GM21737 (cell line): ENCODE measurements around the gene ABCB6.

ENCODE experiments used
- ATAC-seq: cut with Tn5 transposase; IDR thresholded peaks from one replicate; pipeline ENCODE4 v1.9.1; 2021; ENCODE audit warnings: mild to moderate bottlenecking, moderate library complexity; ENCODE audit not compliant: unreplicated experiment

The ABCB6 gene

DNA sequence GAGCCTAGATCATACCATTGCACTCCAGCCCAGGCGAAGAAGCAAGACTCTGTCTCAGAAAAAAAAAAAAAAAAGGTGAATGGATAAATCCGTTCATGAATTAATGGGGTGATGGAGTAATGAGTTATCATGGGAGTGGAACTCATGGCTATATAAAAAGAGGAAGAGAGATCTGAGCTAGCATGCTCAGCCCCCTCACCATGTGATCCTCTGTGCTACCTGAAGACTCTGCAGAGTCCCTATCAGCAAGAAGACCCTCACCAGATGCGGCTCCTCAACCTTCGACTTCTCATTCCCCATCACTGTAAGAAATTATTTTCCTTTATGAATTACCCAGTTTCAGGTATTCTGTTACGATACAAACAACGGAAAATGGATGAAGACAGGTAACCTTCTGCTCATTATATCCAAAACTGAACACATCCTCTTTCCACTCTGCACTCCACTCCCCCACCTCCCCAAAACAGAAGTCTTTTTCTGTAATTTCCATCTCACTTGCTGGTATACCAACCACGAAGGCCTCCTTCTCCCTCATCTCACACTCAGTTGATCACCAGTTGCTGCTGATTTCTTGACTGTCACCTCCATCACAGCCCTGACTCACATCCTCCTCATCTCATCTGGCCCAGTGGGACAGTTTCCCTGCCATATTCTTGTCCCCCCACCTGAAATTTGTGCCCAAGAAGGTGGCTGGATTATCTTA lies 31.9 kb downstream of the ABCB6 start:
- no peak for ATAC-seq

DNA sequence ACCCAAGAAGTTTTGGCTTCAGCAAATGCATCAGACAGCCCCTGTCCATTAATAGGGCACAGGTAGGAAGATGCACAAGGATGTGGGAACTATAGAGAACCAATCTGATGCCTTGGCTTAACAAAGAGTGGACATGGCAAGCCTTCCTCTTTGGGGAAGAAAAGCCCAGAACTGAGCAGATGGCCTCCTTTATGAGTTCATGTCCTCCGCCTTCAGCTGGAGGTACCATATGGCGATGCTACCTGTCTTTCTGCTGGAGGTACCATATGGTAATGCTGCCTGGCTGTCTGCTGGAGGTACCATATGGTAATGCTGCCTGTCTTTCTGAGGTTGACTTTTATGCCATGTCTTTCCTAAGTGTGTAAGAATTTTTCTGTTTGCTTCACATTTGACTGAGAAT lies 34.6 kb downstream of the ABCB6 start:
- no peak for ATAC-seq

DNA sequence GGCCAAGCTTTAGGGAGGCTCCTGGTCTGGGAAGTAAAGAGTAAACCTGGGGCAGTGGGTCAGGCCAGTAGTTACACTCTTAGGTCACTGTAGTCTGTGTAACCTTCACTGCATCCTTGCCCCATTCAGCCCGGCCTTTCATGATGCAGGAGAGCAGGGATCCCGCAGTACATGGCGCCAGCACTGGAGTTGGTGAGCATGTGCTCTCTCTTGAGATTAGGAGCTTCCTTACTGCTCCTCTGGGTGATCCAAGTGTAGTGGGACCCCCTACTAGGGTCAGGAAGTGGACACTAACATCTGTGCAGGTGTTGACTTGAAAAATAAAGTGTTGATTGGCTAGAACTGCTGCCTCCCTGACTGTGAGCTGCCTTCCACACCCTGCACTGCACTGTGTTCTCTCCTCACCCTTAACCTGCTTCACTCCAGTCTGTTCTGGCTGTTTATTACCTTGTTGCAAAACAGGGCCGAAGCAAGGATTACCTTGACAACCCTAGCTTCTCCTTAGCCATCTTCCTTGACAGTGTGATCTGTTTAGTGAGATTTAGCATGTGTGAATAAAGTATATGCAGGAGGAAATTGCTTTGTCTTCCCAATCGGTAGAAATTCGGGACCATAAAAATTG lies 35.5 kb downstream of the ABCB6 start:
- ATAC-seq: no peak

DNA sequence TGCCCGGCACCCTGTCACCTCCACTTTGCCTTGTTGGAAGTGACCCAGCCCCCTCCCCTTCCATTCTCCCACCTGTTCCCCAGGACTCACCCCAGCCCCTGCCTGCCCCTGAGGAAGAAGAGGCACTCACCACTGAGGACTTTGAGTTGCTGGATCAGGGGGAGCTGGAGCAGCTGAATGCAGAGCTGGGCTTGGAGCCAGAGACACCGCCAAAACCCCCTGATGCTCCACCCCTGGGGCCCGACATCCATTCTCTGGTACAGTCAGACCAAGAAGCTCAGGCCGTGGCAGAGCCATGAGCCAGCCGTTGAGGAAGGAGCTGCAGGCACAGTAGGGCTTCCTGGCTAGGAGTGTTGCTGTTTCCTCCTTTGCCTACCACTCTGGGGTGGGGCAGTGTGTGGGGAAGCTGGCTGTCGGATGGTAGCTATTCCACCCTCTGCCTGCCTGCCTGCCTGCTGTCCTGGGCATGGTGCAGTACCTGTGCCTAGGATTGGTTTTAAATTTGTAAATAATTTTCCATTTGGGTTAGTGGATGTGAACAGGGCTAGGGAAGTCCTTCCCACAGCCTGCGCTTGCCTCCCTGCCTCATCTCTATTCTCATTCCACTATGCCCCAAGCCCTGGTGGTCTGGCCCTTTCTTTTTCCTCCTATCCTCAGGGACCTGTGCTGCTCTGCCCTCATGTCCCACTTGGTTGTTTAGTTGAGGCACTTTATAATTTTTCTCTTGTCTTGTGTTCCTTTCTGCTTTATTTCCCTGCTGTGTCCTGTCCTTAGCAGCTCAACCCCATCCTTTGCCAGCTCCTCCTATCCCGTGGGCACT lies 36.2 kb downstream of the ABCB6 start:
- ATAC-seq: no peak

DNA sequence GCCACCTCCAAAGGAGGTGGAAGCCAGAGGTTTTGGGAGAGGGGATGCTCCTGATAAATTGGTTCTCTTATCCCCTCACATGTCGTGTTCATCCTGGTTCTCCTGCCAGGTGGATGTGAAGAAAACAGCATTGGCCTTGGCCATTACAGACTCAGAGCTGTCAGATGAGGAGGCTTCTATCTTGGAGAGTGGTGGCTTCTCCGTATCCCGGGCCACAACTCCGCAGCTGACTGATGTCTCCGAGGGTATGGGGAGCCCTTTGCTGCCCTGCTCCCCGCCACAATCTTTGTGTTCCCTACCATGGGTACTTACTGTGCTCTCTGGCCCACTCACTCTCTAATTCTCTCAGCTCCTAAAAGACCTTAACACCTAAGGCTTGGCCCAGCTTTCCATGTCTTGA lies 37.2 kb downstream of the ABCB6 start:
- no peak for ATAC-seq

DNA sequence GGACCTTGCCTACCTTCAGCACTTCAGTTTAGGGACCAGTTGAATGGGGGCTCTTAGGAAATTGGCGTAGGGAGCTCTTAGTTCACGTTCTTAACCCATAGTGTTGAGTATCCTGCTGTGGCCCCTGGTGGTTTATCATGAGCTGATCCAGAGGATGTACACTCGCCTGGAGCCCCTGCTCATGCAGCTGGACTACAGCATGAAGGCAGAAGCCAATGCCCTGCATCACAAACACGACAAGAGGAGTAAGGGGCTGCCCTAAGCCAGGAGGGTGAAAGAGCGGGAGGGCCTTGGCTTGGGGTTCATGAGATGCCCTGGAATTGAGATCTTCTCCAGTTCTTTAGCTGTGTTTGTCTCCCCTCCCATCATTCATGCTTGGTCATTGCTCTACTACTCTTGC lies 37.8 kb downstream of the ABCB6 start:
- no peak for ATAC-seq

DNA sequence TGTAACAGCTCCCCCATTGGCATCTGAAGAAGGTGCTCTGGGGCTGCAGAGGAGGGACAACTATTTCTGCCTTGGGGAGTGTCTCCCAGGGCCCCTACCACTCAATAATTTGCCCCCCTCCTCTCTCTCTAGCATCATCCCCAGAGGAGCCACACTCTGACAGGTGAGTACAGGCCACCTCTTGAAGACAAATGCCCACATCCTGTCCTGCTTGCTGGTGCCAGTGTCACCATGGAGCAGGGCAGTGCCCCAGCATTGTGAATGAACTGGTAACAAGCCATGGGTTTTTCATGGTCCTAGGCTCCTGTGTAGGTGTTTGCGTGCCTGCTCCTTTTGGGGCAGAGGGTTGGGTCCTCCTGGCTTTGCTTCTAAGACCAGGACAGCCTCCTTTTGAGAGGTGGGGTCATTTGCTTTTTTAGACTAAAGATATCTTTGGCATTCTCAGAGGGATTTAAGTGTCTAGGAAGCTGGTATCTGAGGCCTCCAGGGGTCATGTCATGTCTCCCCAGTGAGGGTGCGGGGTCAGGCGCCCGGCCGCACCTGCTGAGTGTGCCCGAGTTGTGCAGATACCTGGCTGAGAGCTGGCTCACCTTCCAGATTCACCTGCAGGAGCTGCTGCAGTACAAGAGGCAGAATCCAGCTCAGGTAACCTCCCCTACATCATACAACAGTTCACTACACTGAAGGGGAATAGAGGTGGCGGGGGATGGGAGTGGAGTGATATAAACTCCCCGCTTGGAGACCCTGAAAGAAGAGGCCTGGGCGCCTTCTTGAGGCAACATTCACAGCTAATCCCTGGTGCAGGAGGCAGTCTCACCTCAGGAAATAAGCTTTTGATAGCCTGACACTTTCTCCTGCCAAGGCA lies 38.9 kb downstream of the ABCB6 start:
- ATAC-seq: no peak

DNA sequence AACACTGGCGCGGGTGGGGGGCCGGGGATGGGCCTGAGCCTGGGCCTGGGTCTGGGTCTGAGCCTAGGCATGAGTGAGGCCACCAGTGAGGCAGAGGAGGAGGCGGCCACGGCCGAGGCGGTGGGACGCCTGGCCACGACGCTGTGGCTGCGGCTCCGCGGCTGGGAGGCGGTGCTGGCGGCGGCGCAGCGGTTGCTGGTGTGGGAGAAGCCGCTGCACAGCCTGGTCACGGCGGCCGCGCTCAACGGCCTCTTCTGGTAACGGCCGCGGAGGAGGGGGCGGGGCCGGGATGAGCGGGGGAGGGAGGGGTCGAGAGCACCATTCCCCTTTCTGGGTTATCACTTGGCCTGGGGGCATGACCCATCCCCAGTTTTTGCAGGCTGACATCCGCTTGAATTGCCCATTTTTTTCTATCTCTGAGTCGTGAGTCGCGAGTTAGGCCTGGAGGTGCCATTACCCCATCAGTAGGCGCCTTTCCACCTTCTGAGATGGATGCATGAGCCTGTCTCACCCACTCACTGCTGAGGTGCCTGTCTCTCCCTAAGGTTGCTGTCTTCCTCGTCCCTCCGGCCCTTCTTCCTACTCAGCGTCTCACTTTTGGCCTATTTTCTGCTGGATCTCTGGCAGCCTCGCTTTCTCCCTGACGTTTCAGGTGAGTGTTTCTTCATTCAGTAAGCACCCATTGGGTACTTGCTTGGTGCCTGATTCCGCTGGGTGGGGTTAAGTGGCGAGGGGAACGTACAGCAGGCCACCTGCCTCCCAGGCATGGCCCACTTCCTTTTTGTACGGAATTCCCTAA lies 40.2 kb downstream of the ABCB6 start:
- peak; percentile 13 for ATAC-seq

DNA sequence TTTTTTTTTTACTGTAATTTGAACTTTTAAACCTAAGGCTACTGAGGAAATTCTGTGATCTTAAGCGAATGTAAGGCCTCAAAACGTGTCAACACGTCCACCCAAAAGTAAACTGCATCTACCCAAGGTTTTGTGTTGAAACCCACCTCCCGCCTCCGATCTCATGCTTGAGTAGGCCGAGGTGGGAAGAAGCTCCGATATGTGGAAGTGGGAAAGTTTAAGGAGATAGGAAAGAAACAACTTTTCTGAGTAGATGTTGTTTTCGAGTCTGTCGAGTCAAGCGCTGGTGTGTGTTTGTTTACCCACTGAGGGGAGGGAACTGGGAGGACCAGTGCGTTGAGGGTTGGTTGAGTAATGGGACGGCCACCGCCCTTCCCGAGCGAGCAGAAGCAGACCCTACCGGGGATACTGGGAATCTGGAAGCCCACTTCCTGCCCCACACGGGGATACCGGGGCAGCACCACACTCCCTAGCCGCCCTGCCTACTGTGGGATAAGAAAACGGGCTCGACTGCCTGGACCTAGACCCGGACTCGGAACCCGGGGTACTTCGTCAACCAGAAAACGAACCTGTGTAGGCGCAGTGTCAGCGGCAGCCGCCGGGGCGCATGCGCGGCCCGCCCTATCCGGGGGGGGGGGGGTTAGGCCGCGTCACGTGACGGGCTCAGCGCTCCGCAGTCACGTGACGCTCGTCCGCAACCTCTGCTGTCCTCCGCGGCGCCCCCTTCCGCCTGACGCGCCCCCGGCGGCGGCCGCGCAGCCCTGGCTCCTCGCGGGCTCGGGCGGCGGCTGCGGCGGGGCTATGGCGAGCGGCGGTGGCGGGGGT lies 41.0 kb downstream of the ABCB6 start, which contains the start of gene RETREG2:
Gene RETREG2 (plus strand): TSS at position 724 of the 825 bp plus-strand sequence. CDS start 78 bp downstream, at position 802.
- peak; percentile 39 for ATAC-seq

DNA sequence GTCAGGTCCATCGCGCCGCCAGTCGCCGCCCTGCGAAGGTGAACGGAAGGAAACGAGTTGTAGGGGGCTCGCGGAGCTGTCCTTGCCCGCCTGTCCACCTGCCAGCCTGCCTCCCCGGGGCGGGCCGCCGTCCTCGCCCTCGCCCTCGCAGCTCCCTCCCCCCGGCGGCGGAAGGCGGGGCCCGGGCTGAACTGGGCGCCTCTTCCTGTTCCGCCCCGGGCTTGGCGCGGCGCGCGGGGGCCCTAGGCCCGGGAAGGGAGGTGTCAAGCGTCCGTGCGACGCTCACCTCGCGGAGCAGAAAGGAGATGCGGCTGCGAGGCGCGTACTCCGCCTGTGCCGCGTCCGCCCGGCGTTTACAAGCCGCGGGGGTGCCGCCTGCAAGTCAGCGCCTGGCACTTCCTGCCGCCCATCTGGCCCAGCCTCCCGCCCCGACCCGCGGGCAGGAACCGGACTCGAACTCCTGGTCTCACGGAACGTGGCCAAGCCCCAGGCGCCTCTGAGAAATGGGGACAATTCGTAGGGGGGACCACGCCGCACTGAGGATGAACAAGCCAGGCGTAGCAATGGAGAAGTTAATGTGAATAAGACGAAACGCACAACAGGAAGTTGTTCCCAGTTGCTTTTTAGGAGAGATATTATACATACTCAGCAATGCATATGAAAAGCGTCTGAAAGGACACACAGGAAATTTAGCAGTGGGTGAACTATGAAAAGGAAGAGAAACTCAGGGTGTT lies 41.8 kb downstream of the ABCB6 start, which contains the start of gene CNPPD1:
Gene CNPPD1 (minus strand): TSS at position 108 of the 734 bp plus-strand sequence. CDS start 97 bp downstream, at position 11.
- peak; percentile 61 for ATAC-seq

DNA sequence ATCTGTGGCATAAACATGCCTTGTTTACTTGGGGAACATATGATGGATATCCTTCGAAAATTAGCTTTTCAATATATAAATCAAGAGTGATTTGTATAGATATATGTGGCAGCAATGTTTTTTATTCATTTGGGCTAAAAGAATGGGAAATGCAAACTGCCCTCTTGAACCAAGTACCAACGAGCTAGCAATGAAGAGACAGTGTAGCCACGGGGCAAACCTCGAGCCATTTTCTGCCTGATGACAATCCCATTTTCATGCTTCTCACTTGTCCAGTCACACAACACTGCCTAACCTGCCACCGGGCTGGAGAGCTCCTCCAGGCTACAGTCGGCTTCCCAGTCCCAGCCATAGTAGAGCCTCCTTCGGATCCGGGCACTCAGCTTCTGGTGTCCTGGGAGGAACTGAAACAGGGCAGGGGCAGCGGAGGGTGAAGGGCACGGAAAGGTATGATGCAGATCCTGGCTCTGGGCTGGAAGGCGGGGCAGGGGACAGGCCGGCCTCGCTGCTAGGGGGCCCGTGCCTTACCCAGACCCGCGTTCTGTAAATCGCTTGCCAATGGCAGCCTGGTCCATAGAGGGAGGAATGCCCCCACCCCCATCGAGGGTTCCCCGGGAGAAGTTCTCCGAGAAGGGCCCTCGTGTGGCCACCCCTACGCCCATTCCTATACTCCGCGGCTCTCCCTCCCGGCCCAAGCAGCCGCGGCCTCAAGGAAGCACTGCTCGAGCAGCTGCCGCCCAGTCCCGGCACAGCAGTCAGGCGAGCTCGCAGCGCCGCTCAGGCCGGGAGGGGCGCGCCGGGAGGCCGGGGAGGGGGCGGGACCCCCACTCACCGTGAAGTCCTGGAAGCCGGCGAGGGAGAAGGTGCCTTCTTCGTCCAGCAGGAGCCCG lies 42.6 kb downstream of the ABCB6 start:
- peak; percentile 26 for ATAC-seq

DNA sequence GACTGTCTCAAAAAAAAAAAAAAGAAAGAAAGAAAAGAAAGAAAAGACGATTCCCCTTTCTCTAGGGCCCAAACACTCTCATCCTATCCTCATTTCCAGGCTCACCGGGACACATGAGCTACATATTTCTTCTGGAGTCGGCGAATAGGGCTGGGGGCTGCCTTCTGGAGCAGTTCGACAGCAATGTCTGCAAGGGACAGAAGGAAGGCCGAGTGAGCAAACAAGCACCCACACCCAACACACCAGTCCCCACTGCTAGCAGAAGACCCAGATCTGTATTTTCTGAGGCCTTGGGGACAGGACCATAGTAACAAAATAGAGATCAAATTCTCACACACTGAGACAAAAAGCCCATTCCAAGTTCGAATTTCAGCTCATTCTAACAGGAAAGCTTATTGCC lies 43.3 kb downstream of the ABCB6 start:
- no peak for ATAC-seq

DNA sequence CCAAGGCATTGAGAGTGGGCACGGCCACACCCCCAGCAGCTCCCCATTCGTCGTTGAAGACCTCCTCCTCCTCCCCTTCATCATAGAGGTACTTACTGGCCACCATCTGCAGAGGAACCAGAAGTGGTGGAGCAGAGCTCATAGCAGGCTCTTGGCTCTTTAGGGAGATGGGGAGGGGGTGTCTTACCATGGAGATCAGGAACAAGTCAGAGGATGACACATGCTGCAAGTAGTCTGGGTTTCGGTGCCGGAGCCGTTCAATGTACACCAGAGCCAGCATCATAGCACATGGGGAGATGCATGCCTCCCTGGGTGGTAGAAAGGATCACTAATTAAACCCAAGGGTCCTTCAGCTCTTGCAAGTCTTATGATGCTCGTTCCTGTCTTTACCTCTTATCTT lies 44.0 kb downstream of the ABCB6 start:
- no peak for ATAC-seq

DNA sequence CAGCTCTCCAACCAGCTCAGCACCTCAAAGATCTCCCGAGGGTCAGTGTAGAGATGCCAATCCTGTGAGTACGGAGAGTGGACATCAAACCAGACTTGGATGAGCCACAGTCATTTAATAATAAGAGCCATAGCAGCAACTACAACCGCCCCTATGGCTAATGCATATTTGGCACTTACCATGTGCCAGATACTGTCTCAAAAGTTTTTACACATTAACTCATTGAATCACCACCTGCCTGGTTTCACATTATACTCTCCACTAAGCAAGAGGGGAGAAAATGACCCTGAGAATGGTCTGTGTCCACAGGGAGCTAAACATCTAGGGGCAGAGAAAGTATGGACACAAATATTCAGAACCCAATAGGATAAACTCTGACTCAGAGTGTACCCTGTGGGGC lies 44.6 kb downstream of the ABCB6 start:
- ATAC-seq: no peak

DNA sequence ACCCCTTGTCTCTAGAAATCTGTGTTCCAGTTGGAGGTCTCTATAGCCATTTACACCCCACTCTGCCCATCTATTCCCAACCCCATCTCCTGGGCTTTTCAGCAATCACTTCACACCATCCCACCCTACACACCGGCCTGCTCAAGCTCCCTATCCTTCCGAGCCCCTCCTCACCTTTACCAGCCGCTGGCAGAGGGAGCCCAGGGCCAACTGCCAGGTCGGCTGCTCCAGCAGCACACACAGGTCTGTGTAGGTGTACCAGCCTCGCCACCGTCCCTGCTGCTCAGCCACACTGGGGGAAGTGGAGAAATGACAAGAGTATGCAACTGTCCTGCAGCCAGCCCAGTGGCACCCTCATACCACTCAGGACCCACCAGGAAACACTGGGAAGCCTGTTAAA lies 45.6 kb downstream of the ABCB6 start:
- no peak for ATAC-seq

DNA sequence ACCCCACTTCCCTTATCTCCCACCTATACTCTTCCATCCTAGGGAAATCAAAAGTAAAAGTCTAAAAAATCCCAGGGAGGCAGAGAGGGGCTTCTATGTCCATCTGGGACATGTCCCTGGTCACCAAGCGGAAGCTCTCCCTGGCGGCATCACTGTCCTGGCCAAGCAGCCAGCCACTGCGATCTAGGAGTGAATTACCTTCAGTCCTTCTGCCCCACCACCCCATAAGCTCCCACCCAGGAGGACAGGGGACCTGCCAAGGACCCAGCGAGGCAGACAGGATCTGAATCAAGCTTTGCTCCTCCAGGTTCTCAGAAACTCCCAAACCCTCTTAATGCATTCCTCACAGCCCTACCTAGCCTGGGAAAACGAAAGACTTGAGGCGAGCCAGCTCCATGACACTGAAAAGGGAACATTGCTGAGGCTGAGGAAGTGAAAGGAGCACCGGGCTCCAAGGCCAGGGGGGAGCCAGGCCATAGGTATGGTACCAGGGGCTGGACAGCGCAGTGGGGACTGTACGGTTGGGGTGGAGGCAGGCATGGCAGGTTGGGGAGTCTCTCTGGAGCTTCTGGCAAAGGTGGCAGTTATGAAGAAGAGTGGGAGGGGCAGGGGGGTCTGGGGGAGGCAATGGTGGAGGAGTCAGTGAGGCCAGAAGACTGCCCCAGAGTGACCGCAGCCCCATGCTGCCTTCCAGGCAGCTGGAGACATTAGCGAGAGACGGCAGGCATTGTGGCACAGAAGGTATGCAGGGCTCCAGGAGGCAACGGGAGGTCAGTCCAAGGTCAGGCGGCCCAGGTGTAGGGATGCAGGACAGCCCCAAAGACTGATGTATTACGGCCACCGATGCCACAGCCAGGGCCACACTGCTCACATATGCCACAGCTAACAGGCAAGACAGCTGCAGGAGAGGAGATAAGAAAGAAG lies 46.3 kb downstream of the ABCB6 start:
- no peak for ATAC-seq
